Transverse colon (tissue), 4 donors: Measurements from ENCODE around the gene MDM2. TPM values are rescaled to one million over a fixed set of nuclear protein-coding genes. Genes with fewer than 3 reads are reported as not detected.

Experiments
- DNase-seq: peaks from one replicate; pipeline ENCODE4 v3.0.0-alpha.2; 2019
- H3K27ac ChIP-seq, 4 donors: fragments of 200-600 bp; sonication (generic); 2 replicates each; pipeline ENCODE4 v1.5.1; 2016 to 2018; ENCODE audit warnings: inconsistent platforms in 4 of 4
- H3K27me3 ChIP-seq: fragments of 200-600 bp; sonication (generic); 2 replicates; pipeline ENCODE4 v1.5.1; 2017; ENCODE audit warnings: inconsistent platforms
- H3K36me3 ChIP-seq, 4 donors: fragments of 200-600 bp; sonication (generic); 2 replicates each; pipeline ENCODE4 v1.5.1; 2017 to 2019; ENCODE audit warnings: inconsistent platforms in 4 of 4
- H3K4me1 ChIP-seq, 4 donors: fragments of 200-600 bp; sonication (generic); 2 replicates each; pipeline ENCODE4 v1.5.1; 2017 to 2020; ENCODE audit warnings: inconsistent platforms in 4 of 4
- H3K4me3 ChIP-seq, 4 donors: fragments of 200-600 bp; sonication (generic); 1 replicate in 1 of 4; 2 replicates in 3 of 4; pipeline versions ENCODE4 v1.5.1 to v1.6.1; 2017 to 2019; ENCODE audit warnings: inconsistent platforms in 4 of 4
- H3K9me3 ChIP-seq, 2 donors: fragments of 200-600 bp; sonication (generic); 2 replicates each; pipeline ENCODE4 v1.5.1; 2017 to 2019; ENCODE audit warnings: inconsistent platforms in 2 of 2
- CTCF ChIP-seq, 5 experiments: fragments of 200-600 bp in 3 of 5; fragments of 450-650 bp in 2 of 5; sonication (generic) in 3 of 5; IDR thresholded peaks; 1 replicate in 2 of 5; 2 replicates in 3 of 5; pipeline ENCODE4 v1.5.1; 2016 to 2017; ENCODE audit warnings: antibody characterized with exemption in 5 of 5, inconsistent platforms in 3 of 5, mild to moderate bottlenecking in 2 of 5, moderate library complexity in 1 of 5
- EP300 ChIP-seq: sonication (generic); formaldehyde crosslinking; IDR thresholded peaks from one replicate; pipeline ENCODE4 v1.6.1; 2017; ENCODE audit warnings: antibody characterized with exemption, low read depth
- POLR2A ChIP-seq: fragments of 450-650 bp; IDR thresholded peaks from one replicate; pipeline ENCODE4 v1.6.1; 2016; ENCODE audit warnings: antibody characterized with exemption, mild to moderate bottlenecking, moderate library complexity
- POLR2AphosphoS5 ChIP-seq, 3 donors: sonication (generic); formaldehyde crosslinking; IDR thresholded peaks; one replicate each; pipeline ENCODE4 v1.6.1; 2016; ENCODE audit warnings: antibody characterized with exemption in 3 of 3
- WGBS, 2 donors: methylation state at CpG; one replicate each; pipeline ENCODE4 v1.1.5; 2018; ENCODE audit warnings: low coverage in 1 of 2; 5-methylcytosine and 5-hydroxymethylcytosine counted together
- in situ Hi-C, 4 donors: fragments of 200-750 bp; cut with MboI; loops; one replicate each; pipeline versions ENCODE4 v1.15.0 to v1.15.1; 2017; ENCODE audit warnings: low sequenced_read_pairs in 3 of 4, low pct_ligation_motif_present in 1 of 4, low pct_unique_long_range_greater_than_20kb in 1 of 4
- intact Hi-C: fragments of 100-400 bp; cut with DNase I; formaldehyde crosslinking; loops from one replicate; pipeline ENCODE4 v1.15.1; 2023; ENCODE audit warnings: low total_unique reads
- total RNA-seq, 4 donors: library from RNA; depleted of rRNA; stranded (reverse); fragments of >200 nt; gene quantifications; one replicate each; pipeline ENCODE4 v1.1.0, GENCODE V29; 2016

Gene MDM2
- total RNA-seq, 4 donors from 2014 or later = 45.7 to 291 (median 220) TPM

GRCh38 chr12:68885381-68885780 lies 77.4 kb downstream of the MDM2 start:
- no peaks in the 10 kb centered on the region for H3K27me3 ChIP-seq
- WGBS, 2 donors = 80 to 95% methylated on average over 1 to 3 of the region's 3 CpGs
- intact Hi-C loops = no loop called here

GRCh38 chr12:68886636-68887572 lies 78.9 kb downstream of the MDM2 start:
- Histone ChIP-seq H3K4me3 (no peak overlapping the region), H3K27ac (no peak overlapping the region), H3K4me1 (no peaks in the 10 kb centered on the region), H3K27me3 (no peaks in the 10 kb centered on the region), H3K36me3 (peaks cover 0 to 8% (median 0%) of the 10 kb centered on the region in 4 donors), H3K9me3 (no peaks in the 10 kb centered on the region)
- DNase-seq = no peak
- 82 to 95% methylated on average over 5 of the region's 5 CpGs for WGBS, 2 donors
- no peak for TF ChIP-seq CTCF (IDR thresholded peaks at IDR 0.05)
- no peak for TF ChIP-seq POLR2AphosphoS5 (IDR thresholded peaks at IDR 0.05)
- in situ Hi-C loops (no loop called here), intact Hi-C loops (no loop called here)

More at GRCh38 chr12:68885381-68885780, 77.4 kb downstream of the MDM2 start:
- H3K4me3 ChIP-seq = no peak overlapping the region
- no peaks in the 10 kb centered on the region for H3K4me1 ChIP-seq
- no peak overlapping the region for H3K27ac ChIP-seq
- H3K36me3 ChIP-seq = peaks cover 0 to 8% (median 0%) of the 10 kb centered on the region in 4 donors
- no peaks in the 10 kb centered on the region for H3K9me3 ChIP-seq
- no peak for TF ChIP-seq POLR2AphosphoS5 (IDR thresholded peaks at IDR 0.05)
- no peak for TF ChIP-seq POLR2A
- TF ChIP-seq EP300 = no peak
- in situ Hi-C loops = no loop called here
- DNase-seq = no peak

- Histone ChIP-seq H3K36me3 (peaks cover 0 to 8% (median 0%) of the 10 kb centered on the region in 4 donors), H3K4me3 (no peak overlapping the region), H3K9me3 (no peaks in the 10 kb centered on the region), H3K4me1 (no peaks in the 10 kb centered on the region), H3K27me3 (no peaks in the 10 kb centered on the region), H3K27ac (no peak overlapping the region)
- intact Hi-C loops = no loop called here
- DNase-seq = no peak
- in situ Hi-C loops = no loop called here
- WGBS, 2 donors = 73 to 75% methylated on average over 1 of the region's 1 CpG
- no peak for TF ChIP-seq POLR2A
- no peak for TF ChIP-seq EP300
- TF ChIP-seq POLR2AphosphoS5 (IDR thresholded peaks at IDR 0.05) = no peak
- no peak for TF ChIP-seq CTCF (IDR thresholded peaks at IDR 0.05)
These were observed 79.7 kb downstream of the MDM2 start for GRCh38 chr12:68887641-68888040.

GRCh38 chr12:68888243-68888642 lies 80.3 kb downstream of the MDM2 start:
- no peak overlapping the region for H3K27ac ChIP-seq
- no peaks in the 10 kb centered on the region for H3K4me1 ChIP-seq
- H3K4me3 ChIP-seq = no peak overlapping the region
- TF ChIP-seq POLR2AphosphoS5 (IDR thresholded peaks at IDR 0.05) = no peak
- no peak for TF ChIP-seq CTCF (IDR thresholded peaks at IDR 0.05)
- TF ChIP-seq EP300 = no peak
- no peak for TF ChIP-seq POLR2A
- in situ Hi-C loops (no loop called here), intact Hi-C loops (no loop called here)
- peaks cover 0 to 2% (median 0%) of the 10 kb centered on the region in 4 donors for H3K36me3 ChIP-seq
- H3K9me3 ChIP-seq = no peaks in the 10 kb centered on the region
- H3K27me3 ChIP-seq = no peaks in the 10 kb centered on the region
- no peak for DNase-seq
